DND-41 (cell line): ENCODE measurements around the gene TAT.
A peak's percentile ranks its signal among the peaks of the same experiment; 100 is the strongest.

Experiments used
- ATAC-seq: fragments of 200-7000 bp; cut with Tn5 transposase; 3 replicates; pipeline ENCODE4 v1.9.1; 2021; ENCODE audit warnings: low read depth; ENCODE audit not compliant: insufficient read depth
- DNase-seq: peaks from one replicate; pipeline ENCODE4 v3.0.0-alpha.2; 2020
- H2AFZ ChIP-seq: 2 replicates; pipeline ENCODE4 v1.6.0; 2012; ENCODE audit warnings: low read depth, low read length
- H3K27ac ChIP-seq: 2 replicates; pipeline ENCODE4 v1.5.1; 2012; ENCODE audit warnings: low read length, inconsistent platforms
- H3K27me3 ChIP-seq: fragments of 200-600 bp; sonication (generic); 2 replicates; pipeline ENCODE4 v1.6.0; 2012; ENCODE audit warnings: low read length, mild to moderate bottlenecking, inconsistent platforms; ENCODE audit not compliant: insufficient read depth, poor library complexity
- H3K36me3 ChIP-seq: 2 replicates; pipeline ENCODE4 v1.5.1; 2012; ENCODE audit warnings: low read length, inconsistent platforms; ENCODE audit not compliant: insufficient read depth
- H3K4me1 ChIP-seq: 2 replicates; pipeline ENCODE4 v1.5.1; 2012; ENCODE audit warnings: mild to moderate bottlenecking, low read length; ENCODE audit not compliant: insufficient read depth
- H3K4me2 ChIP-seq: 2 replicates; pipeline ENCODE4 v1.6.0; 2012; ENCODE audit warnings: mild to moderate bottlenecking, moderate library complexity, low read length, inconsistent platforms; ENCODE audit not compliant: insufficient read depth
- H3K4me3 ChIP-seq, 2 experiments: fragments of 200-600 bp in 1 of 2; shearing (Covaris generic) in 1 of 2; 2 replicates each; pipeline ENCODE4 v1.5.1; 2012 to 2016; ENCODE audit warnings: inconsistent platforms in 2 of 2, low read length in 2 of 2, mild to moderate bottlenecking in 2 of 2, low read depth in 1 of 2, moderate library complexity in 1 of 2
- H3K79me2 ChIP-seq: 2 replicates; pipeline ENCODE4 v1.6.0; 2012; ENCODE audit warnings: low read length, inconsistent platforms; ENCODE audit not compliant: insufficient read depth
- H3K9ac ChIP-seq: 2 replicates; pipeline ENCODE4 v1.6.0; 2012; ENCODE audit warnings: low read depth, mild to moderate bottlenecking, inconsistent platforms, low read length, moderate library complexity
- H3K9me3 ChIP-seq: 2 replicates; pipeline ENCODE4 v1.5.1; 2012; ENCODE audit warnings: low read length, moderate library complexity, mild to moderate bottlenecking, inconsistent platforms; ENCODE audit not compliant: insufficient read depth, severe bottlenecking
- H4K20me1 ChIP-seq: 2 replicates; pipeline ENCODE4 v1.6.0; 2012; ENCODE audit warnings: low read length; ENCODE audit not compliant: insufficient read depth
- CTCF ChIP-seq: IDR thresholded peaks from 2 replicates; pipeline ENCODE4 v1.5.1; 2012; ENCODE audit warnings: borderline replicate concordance, low read length, moderate library complexity, mild to moderate bottlenecking; ENCODE audit not compliant: poor library complexity, severe bottlenecking; ENCODE audit errors: extremely low read depth
- EZH2 ChIP-seq: IDR thresholded peaks from 3 replicates; pipeline ENCODE4 v1.6.1; 2012; ENCODE audit warnings: borderline replicate concordance, low read depth, mild to moderate bottlenecking, moderate library complexity, low read length, inconsistent platforms; ENCODE audit not compliant: severe bottlenecking

The TAT gene

GRCh38 chr16:71610936-71611871 lies 34.3 kb upstream of the TAT start:
- H3K4me1 ChIP-seq: peaks cover 7% of the 10 kb centered on the region; the same call in 1 of the 2 replicates
- no peaks in the 10 kb centered on the region for H3K9me3 ChIP-seq
- TF ChIP-seq EZH2 (no peak), CTCF (peak; percentile 95)
- ATAC-seq (peak; percentile 100), DNase-seq (peak; percentile 78)
- peaks cover 7% of the 10 kb centered on the region for H3K27me3 ChIP-seq
- H3K9ac ChIP-seq: no peak overlapping the region
- peak overlapping the region; percentile 24; the same call in 1 of the 2 replicates for H2AFZ ChIP-seq
- H3K36me3 ChIP-seq: no peaks in the 10 kb centered on the region
- no peaks in the 10 kb centered on the region for H3K79me2 ChIP-seq
- peak overlapping the region; percentile 45 for H3K4me2 ChIP-seq
- no peak overlapping the region for H3K27ac ChIP-seq
- H4K20me1 ChIP-seq: no peaks in the 10 kb centered on the region
- H3K4me3 ChIP-seq: no peak overlapping the region

- H3K4me2 ChIP-seq: peak overlapping the region; percentile 45; the same call in 1 of the 2 replicates
- ATAC-seq (no peak), DNase-seq (no peak)
- H3K4me3 ChIP-seq: no peak overlapping the region
- H4K20me1 ChIP-seq: no peaks in the 10 kb centered on the region
- peaks cover 7% of the 10 kb centered on the region; the same call in 1 of the 2 replicates for H3K4me1 ChIP-seq
- TF ChIP-seq CTCF (no peak), EZH2 (no peak)
- no peaks in the 10 kb centered on the region for H3K79me2 ChIP-seq
- H3K27me3 ChIP-seq: peaks cover 7% of the 10 kb centered on the region
- no peaks in the 10 kb centered on the region for H3K9me3 ChIP-seq
- no peak overlapping the region for H3K27ac ChIP-seq
- H3K36me3 ChIP-seq: no peaks in the 10 kb centered on the region
- H3K9ac ChIP-seq: no peak overlapping the region
- no peak overlapping the region for H2AFZ ChIP-seq
Observed at GRCh38 chr16:71610447-71610846, 33.6 kb upstream of the TAT start.

DNA sequence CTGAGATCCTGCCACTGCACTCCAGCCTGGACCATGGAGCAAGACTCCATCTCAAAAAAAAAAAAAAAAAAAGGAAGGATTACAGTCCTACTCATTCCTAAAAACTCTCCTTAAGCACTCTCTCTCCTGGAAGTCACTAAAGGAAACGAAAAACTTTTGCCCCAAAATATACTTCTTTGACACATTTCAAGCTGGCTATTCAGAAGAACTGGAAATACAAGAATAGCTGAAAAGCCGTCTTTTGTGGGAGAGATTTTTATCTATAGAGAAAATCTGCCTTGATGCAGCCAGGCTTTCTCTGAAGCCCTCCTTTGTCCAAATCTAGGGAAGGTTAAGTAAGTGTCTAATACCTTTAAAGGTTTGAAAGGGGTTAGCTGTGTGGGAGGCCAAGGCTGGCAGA lies 32.2 kb upstream of the TAT start:
- TF ChIP-seq CTCF (no peak), EZH2 (no peak)
- H3K9ac ChIP-seq: no peak overlapping the region
- H3K4me3 ChIP-seq: no peak overlapping the region

More for the DNA sequence above, 32.2 kb upstream of the TAT start:
- Histone ChIP-seq H4K20me1 (no peaks in the 10 kb centered on the region), H2AFZ (no peak overlapping the region), H3K9me3 (no peaks in the 10 kb centered on the region), H3K4me2 (no peak overlapping the region), H3K4me1 (peaks cover 7% of the 10 kb centered on the region; the same call in 1 of the 2 replicates), H3K36me3 (no peaks in the 10 kb centered on the region), H3K27me3 (peaks cover 7% of the 10 kb centered on the region), H3K27ac (no peak overlapping the region), H3K79me2 (no peaks in the 10 kb centered on the region)
- ATAC-seq (no peak), DNase-seq (no peak)
